ENCODE data around the gene SYCN.
"Not testable (repeated sequence)": the region's sequence is repeated elsewhere in the genome, so short reads cannot be mapped to it uniquely, and the experiment has no call there.

The SYCN gene

GRCh38 chr19:39244410-39245100 is 40.5 kb upstream of the SYCN start, which contains the start of gene IFNL3:
Gene IFNL3 (minus strand): TSS chr19:39245006. CDS start chr19:39244967, 39 bp downstream.
- H3K27ac ChIP-seq (ENCODE audit: low read depth, low read length); H3K4me1 ChIP-seq (ENCODE audit: control insufficient read depth, insufficient read depth, low read length); H3K9ac ChIP-seq (ENCODE audit: low read length); H3K36me3 ChIP-seq (ENCODE audit: control insufficient read depth, insufficient read depth, low read length); H3K9me3 ChIP-seq (ENCODE audit: control insufficient read depth, insufficient read depth, low read depth, low read length); H3K4me3 ChIP-seq (ENCODE audit: low read depth, low read length): not testable (repeated sequence)
- peaks cover 47% of the 10 kb centered on the region for H3K27me3 ChIP-seq (ENCODE audit: control insufficient read depth, insufficient read depth, low read length)

GRCh38 chr19:39243741-39244140 is 39.7 kb upstream of the SYCN start:
- not testable (repeated sequence) for H3K4me3 ChIP-seq (ENCODE audit: low read depth, low read length); H3K9ac ChIP-seq (ENCODE audit: low read length); H3K9me3 ChIP-seq (ENCODE audit: control insufficient read depth, insufficient read depth, low read depth, low read length); H3K36me3 ChIP-seq (ENCODE audit: control insufficient read depth, insufficient read depth, low read length); H3K4me1 ChIP-seq (ENCODE audit: control insufficient read depth, insufficient read depth, low read length); H3K27ac ChIP-seq (ENCODE audit: low read depth, low read length)
- peaks cover 47% of the 10 kb centered on the region for H3K27me3 ChIP-seq (ENCODE audit: control insufficient read depth, insufficient read depth, low read length)

GRCh38 chr19:39240421-39240820 is 36.4 kb upstream of the SYCN start:
- Histone ChIP-seq H3K36me3 (ENCODE audit: control insufficient read depth, insufficient read depth, low read length) (no peaks in the 10 kb centered on the region), H3K4me1 (ENCODE audit: control insufficient read depth, insufficient read depth, low read length) (no peaks in the 10 kb centered on the region), H3K27me3 (ENCODE audit: control insufficient read depth, insufficient read depth, low read length) (peaks cover 36% of the 10 kb centered on the region), H3K9me3 (ENCODE audit: control insufficient read depth, insufficient read depth, low read depth, low read length) (no peaks in the 10 kb centered on the region), H3K27ac (ENCODE audit: low read depth, low read length) (no peak overlapping the region), H3K4me3 (ENCODE audit: low read depth, low read length) (no peak overlapping the region), H3K9ac (ENCODE audit: low read length) (no peak overlapping the region)

- no peaks in the 10 kb centered on the region for H3K36me3 ChIP-seq (ENCODE audit: control insufficient read depth, insufficient read depth, low read length)
- no peaks in the 10 kb centered on the region for H3K4me1 ChIP-seq (ENCODE audit: control insufficient read depth, insufficient read depth, low read length)
- H3K9me3 ChIP-seq (ENCODE audit: control insufficient read depth, insufficient read depth, low read depth, low read length): no peaks in the 10 kb centered on the region
- peaks cover 28% of the 10 kb centered on the region for H3K27me3 ChIP-seq (ENCODE audit: control insufficient read depth, insufficient read depth, low read length)
- H3K9ac ChIP-seq (ENCODE audit: low read length): no peak overlapping the region
- no peak overlapping the region for H3K4me3 ChIP-seq (ENCODE audit: low read depth, low read length)
- no peak overlapping the region for H3K27ac ChIP-seq (ENCODE audit: low read depth, low read length)
Observed at GRCh38 chr19:39238944-39239343, 34.9 kb upstream of the SYCN start.

- no peaks in the 10 kb centered on the region for H3K4me1 ChIP-seq (ENCODE audit: control insufficient read depth, insufficient read depth, low read length)
- H3K4me3 ChIP-seq (ENCODE audit: low read depth, low read length): no peak overlapping the region
- H3K36me3 ChIP-seq (ENCODE audit: control insufficient read depth, insufficient read depth, low read length): no peaks in the 10 kb centered on the region
- H3K9ac ChIP-seq (ENCODE audit: low read length): no peak overlapping the region
- H3K27ac ChIP-seq (ENCODE audit: low read depth, low read length): no peak overlapping the region
- H3K9me3 ChIP-seq (ENCODE audit: control insufficient read depth, insufficient read depth, low read depth, low read length): no peaks in the 10 kb centered on the region
- H3K27me3 ChIP-seq (ENCODE audit: control insufficient read depth, insufficient read depth, low read length): peaks cover 24% of the 10 kb centered on the region
Observed at GRCh38 chr19:39238209-39238608, 34.1 kb upstream of the SYCN start.

- H3K9ac ChIP-seq (ENCODE audit: low read length): no peak overlapping the region
- no peaks in the 10 kb centered on the region for H3K4me1 ChIP-seq (ENCODE audit: control insufficient read depth, insufficient read depth, low read length)
- no peaks in the 10 kb centered on the region for H3K9me3 ChIP-seq (ENCODE audit: control insufficient read depth, insufficient read depth, low read depth, low read length)
- H3K27me3 ChIP-seq (ENCODE audit: control insufficient read depth, insufficient read depth, low read length): peaks cover 23% of the 10 kb centered on the region
- no peak overlapping the region for H3K4me3 ChIP-seq (ENCODE audit: low read depth, low read length)
- H3K27ac ChIP-seq (ENCODE audit: low read depth, low read length): no peak overlapping the region
- H3K36me3 ChIP-seq (ENCODE audit: control insufficient read depth, insufficient read depth, low read length): no peaks in the 10 kb centered on the region
Observed at GRCh38 chr19:39237200-39238184, 33.4 kb upstream of the SYCN start.

GRCh38 chr19:39236527-39236926 is 32.5 kb upstream of the SYCN start:
- H3K9ac ChIP-seq (ENCODE audit: low read length): no peak overlapping the region
- H3K27ac ChIP-seq (ENCODE audit: low read depth, low read length): no peak overlapping the region
- no peaks in the 10 kb centered on the region for H3K4me1 ChIP-seq (ENCODE audit: control insufficient read depth, insufficient read depth, low read length)
- no peaks in the 10 kb centered on the region for H3K9me3 ChIP-seq (ENCODE audit: control insufficient read depth, insufficient read depth, low read depth, low read length)
- peaks cover 30% of the 10 kb centered on the region for H3K27me3 ChIP-seq (ENCODE audit: control insufficient read depth, insufficient read depth, low read length)
- H3K4me3 ChIP-seq (ENCODE audit: low read depth, low read length): no peak overlapping the region
- H3K36me3 ChIP-seq (ENCODE audit: control insufficient read depth, insufficient read depth, low read length): no peaks in the 10 kb centered on the region

GRCh38 chr19:39232708-39233107 is 28.6 kb upstream of the SYCN start:
- H3K27me3 ChIP-seq (ENCODE audit: control insufficient read depth, insufficient read depth, low read length): peaks cover 23% of the 10 kb centered on the region; the same call in 1 of the 2 replicates
- no peaks in the 10 kb centered on the region for H3K9me3 ChIP-seq (ENCODE audit: control insufficient read depth, insufficient read depth, low read depth, low read length)
- H3K9ac ChIP-seq (ENCODE audit: low read length): no peak overlapping the region
- H3K36me3 ChIP-seq (ENCODE audit: control insufficient read depth, insufficient read depth, low read length): no peaks in the 10 kb centered on the region
- no peaks in the 10 kb centered on the region for H3K4me1 ChIP-seq (ENCODE audit: control insufficient read depth, insufficient read depth, low read length)
- H3K4me3 ChIP-seq (ENCODE audit: low read depth, low read length): no peak overlapping the region
- no peak overlapping the region for H3K27ac ChIP-seq (ENCODE audit: low read depth, low read length)

GRCh38 chr19:39230096-39230764 is 26.2 kb upstream of the SYCN start:
- H3K9ac ChIP-seq (ENCODE audit: low read length): no peak overlapping the region
- no peak overlapping the region for H3K4me3 ChIP-seq (ENCODE audit: low read depth, low read length)
- peaks cover 24% of the 10 kb centered on the region; the same call in 1 of the 2 replicates for H3K27me3 ChIP-seq (ENCODE audit: control insufficient read depth, insufficient read depth, low read length)
- H3K4me1 ChIP-seq (ENCODE audit: control insufficient read depth, insufficient read depth, low read length): no peaks in the 10 kb centered on the region
- H3K9me3 ChIP-seq (ENCODE audit: control insufficient read depth, insufficient read depth, low read depth, low read length): no peaks in the 10 kb centered on the region
- H3K36me3 ChIP-seq (ENCODE audit: control insufficient read depth, insufficient read depth, low read length): no peaks in the 10 kb centered on the region
- no peak overlapping the region for H3K27ac ChIP-seq (ENCODE audit: low read depth, low read length)

- no peaks in the 10 kb centered on the region for H3K9me3 ChIP-seq (ENCODE audit: control insufficient read depth, insufficient read depth, low read depth, low read length)
- H3K4me3 ChIP-seq (ENCODE audit: low read depth, low read length): no peak overlapping the region
- H3K36me3 ChIP-seq (ENCODE audit: control insufficient read depth, insufficient read depth, low read length): no peaks in the 10 kb centered on the region
- no peak overlapping the region for H3K27ac ChIP-seq (ENCODE audit: low read depth, low read length)
- H3K27me3 ChIP-seq (ENCODE audit: control insufficient read depth, insufficient read depth, low read length): peaks cover 28% of the 10 kb centered on the region
- no peaks in the 10 kb centered on the region for H3K4me1 ChIP-seq (ENCODE audit: control insufficient read depth, insufficient read depth, low read length)
- no peak overlapping the region for H3K9ac ChIP-seq (ENCODE audit: low read length)
Observed at GRCh38 chr19:39224910-39225309, 20.8 kb upstream of the SYCN start.
